ENCODE measurements around the gene METTL3.
A peak's percentile ranks its signal among the peaks of the same experiment; 100 is the strongest.

METTL3 gene

DNA sequence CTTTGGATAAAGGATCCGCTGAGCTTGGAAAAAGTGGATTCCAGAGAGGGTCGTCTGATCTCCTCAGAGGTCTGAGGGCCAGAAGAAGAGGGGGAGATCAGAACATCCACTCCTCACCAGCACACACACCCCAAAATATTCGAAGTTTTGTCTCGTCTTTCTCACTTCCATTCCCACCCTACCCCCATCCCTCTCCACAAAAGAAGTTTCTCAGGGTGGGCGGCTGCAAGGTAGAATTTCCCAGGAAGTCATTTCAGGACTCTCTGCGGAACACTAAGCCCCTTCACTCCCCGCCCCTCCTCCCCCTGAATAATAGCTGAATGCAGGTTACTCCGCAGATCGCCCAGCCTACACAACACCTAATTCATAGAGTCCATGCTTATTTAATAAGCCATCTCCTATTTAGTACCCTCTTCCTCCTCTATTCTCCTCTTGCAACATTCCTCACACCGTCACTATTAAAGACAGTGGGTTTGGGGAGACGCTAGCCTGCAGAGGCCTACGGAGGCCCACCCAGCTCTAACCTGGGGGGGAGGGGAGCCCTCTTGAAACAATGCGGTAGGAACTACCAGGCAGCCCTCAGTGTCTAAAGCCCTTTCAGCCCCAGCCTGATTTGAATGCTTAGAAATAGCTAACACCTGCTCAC is 15.7 kb upstream of the METTL3 start:
- no peak for DNase-seq (ENCODE audit: low spot score)

DNA sequence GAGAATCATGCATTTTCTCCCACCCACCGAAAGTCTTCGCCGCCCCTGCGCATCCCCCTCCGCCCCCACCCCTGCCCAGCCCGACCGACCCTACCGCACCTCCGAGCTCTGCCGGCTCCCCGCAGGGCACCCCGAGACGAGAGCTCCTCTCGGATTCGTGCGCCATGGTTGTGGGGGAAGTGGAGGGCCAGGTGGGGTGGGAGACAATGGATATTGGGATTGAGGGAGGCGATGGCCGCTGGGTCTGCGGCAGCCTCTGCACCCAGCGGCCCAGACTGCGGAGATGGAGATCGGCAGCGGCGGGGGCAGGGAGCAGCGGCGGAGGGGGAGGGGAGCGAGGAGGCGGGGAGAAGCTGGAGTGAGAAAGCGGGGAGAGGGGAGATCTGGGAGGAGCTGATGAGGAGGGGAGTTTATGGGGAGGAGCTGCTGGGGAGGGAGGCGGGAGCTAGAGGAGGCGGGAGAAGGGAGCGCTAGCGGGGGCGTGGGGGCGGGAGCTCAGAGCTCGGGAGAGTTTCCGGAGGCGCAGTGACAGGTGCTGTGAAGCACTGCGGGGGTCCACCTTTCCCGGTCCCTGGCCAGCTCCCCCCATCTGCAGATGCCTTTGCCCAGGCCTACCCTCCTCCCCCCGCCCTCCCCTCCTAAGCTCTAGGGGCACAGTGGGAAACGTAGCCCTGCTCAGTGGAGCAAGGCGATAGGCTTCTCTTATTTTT is 15.0 kb upstream of the METTL3 start, which contains the start of gene SALL2:
TSS of gene SALL2 (minus strand) at position 385 of the 710 bp plus-strand sequence. CDS start at position 166, 219 bp downstream.
- no peak for DNase-seq (ENCODE audit: low spot score)

DNA sequence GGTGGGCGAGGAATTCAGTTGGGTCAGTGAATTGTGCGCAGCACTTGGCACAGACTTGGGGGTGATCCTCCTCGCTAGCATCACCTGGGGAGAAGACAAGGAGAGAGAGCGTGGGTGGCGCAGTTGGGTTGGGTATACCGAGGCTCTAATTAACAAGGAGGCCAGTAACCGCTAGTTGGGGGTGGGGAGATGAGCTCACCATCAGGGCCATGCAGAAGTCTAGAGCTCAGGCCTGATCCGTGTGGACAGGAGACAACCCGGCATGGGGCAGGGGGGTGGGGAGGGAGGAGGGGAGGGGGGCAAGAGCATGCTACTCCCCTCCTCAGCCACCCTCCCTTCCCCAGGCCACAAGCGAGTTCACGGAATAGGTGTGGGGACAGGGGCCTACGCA is 14.4 kb upstream of the METTL3 start:
- DNase-seq (ENCODE audit: low spot score), result no peak

DNA sequence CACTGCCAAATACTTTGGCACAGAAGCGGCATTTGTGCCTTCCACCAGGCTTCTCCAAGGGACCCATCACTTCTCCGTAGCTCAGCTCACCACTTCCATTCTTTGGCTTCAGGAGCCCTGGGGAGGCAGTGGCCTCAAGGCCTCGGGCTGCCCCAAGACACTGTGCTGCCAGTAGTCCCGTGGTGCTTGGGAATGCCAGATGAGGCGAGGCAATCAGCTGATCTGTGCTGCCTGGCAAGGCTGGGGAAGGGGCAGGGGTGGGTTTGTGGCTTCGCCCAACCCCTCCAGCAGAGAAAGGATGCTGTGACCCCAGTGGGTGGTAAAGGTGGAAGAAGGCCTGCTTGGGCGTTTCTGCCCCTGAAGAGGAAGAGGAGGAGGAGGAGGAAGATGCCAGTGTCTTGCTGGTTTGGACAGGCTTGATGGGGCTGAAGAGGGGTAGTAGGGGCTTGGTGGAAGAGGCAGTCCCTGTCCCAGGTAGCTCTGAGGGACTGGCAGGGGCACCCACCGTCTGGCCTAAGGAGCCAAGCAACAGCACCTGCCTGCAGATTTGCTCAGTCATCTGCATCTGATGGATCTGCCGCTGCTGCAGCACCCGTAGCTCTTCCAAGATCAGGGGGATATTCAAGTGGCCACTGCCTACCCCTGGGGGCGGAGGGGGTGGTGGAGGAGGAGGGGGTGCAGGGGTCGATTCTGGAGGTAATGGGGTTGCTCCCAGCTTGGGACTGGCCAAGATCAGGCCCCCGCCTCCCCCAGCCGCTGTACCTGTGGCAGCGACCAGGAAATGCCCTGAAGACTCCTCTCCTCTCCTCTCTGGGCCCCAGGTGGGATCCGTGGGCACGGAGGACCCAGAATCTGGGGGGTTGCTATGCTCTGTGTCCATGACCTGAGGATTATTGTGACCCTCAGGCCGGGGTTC is 13.7 kb upstream of the METTL3 start:
- no peak for DNase-seq (ENCODE audit: low spot score)

DNA sequence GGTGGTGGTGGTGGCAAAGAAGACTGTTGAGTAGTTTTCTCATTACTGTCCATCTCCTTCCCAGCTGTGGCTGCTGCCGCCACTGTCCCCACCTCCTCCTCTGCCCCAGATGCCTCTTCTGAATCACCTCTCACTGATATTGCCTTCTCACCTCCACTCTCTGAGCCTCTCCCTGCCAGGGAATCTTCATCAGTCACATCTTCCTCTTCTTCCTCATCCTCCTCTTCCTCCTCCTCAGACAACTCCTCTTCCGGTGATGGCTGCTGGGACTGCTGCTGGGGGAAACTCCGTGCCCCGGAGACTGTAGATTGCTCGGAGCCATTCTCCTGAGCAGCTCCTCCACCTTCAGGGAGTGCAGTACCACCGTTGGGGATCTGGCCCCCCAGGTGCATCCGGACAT is 12.1 kb upstream of the METTL3 start:
- no peak for DNase-seq (ENCODE audit: low spot score)

DNA sequence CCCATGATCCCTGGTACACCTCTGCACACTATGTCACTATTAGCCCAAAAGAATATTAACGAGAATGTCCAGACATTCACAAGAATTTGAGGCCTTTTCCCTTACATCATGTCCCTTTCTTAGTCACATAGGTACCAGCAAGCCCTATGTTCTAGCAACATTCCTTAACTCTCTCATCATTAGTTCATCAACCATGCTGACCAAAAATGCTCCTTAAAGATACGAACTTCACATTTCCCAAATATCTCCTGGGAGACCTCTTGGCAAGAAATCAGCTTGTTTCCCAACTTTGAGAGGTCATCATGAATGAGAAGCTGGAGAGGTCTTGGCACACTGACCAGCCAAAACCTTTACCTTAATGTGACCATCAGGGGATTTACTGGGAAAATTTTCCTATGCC is 10.4 kb upstream of the METTL3 start:
- DNase-seq (ENCODE audit: low spot score), result no peak

DNA sequence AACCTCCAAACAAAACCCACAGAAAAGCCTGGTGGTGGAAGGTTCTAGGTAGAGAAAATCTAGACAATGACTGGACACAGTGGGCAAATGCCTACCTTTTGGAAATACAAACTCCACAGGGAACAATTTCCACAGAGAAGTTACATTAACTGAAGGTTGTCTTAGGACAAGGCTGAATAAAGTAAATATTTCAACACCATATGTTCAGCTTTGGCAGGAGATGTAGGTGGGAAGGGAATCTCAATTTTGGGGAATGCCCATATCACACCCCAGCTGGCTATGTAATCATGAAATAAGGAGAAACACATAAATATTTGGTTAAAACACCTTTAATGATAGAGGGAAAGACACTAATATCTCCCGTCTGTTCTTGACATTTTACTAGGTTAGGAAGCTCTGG is 9.6 kb upstream of the METTL3 start:
- no peak for DNase-seq (ENCODE audit: low spot score)

DNA sequence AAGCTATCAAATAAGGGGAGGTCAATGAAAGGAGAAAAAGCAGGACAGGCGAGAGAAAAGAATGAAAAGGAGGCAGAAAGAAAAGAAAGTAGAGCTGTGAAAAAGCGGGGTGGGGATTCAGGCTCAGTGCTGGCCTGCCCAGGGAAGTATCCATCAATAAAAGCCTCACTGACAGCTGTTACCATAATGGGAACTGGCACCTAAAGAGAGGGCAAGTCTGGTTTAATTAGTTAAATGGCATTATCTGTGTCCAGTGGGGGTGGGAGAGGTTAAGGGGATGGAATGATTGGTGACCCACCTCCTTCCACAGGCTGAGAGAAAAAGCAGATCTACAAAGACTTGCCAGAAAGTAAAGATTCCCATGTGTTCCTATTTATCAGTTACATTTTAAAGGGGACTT is 7.6 kb upstream of the METTL3 start:
- no peak for DNase-seq (ENCODE audit: low spot score)

DNA sequence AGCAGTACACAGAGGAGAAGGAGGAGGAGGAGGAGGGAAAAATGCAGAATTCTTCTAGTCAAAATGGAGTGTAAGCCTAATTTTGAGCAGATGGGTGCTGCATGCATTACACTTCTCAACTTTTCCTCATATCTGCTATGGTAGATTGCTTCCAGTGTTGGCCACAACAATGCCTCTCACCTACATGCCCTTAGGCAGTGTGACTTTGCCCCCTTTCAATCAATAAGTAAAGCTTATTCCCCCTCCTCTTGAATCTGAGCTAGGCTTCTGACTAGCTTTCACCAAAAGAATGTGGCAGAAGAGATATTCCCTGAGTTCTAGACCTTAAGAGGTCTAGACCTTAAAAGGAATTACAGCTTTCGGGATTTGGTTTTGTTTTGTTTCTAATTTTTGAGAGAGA is 3.2 kb upstream of the METTL3 start:
- no peak for DNase-seq (ENCODE audit: low spot score)

DNA sequence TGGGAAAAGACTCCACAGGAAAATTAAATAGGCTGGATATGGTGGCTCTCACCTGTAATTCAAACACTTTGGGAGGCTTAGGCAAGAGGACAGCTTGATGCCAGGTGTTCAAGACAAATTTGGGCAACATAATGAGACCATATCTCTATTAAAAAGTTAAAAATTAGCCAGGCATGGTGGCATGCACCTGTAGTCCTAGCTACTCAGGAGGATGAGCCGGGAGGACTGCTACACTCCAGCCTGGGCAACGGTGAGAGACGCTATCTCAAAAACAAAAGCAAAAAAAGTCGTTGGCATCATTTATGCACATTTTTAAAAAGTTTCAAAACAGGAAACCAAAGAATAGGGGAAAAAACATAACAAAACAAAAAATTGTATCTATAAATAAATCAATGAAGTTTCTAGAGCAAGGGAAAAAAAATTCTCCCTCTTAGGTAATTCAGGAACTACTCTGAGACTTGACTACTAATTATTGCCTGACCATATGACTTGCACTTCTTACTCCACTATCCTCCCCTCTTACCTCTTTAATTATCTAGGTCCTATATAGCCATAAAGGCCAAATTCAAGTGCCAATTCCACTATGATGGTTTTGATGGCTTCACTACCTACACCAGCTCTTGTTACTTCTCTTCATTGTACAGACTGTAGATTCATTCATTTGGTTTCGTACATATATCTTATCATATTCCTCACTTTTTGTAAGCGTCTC is 1.6 kb downstream of the METTL3 start:
- no peak for DNase-seq (ENCODE audit: low spot score)

DNA sequence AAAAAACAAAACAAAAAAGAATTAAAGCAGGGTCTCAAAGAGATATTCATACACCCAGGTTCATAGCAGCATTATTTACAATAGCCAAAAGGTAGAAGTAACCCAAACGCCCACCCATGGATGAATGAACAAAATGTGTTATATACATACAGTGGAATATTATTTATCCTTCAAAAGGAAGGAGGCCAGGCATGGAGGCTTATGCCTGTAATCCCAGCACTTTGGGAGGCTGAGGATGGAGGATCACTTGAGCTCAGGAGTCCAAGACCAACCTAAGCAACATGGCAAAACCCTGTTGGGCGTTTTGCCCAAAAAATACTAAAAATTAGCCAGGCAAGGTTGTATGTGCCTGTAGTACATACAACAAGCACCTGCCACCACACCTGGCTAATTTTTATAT is 4.6 kb downstream of the METTL3 start:
- no peak for DNase-seq (ENCODE audit: low spot score)

DNA sequence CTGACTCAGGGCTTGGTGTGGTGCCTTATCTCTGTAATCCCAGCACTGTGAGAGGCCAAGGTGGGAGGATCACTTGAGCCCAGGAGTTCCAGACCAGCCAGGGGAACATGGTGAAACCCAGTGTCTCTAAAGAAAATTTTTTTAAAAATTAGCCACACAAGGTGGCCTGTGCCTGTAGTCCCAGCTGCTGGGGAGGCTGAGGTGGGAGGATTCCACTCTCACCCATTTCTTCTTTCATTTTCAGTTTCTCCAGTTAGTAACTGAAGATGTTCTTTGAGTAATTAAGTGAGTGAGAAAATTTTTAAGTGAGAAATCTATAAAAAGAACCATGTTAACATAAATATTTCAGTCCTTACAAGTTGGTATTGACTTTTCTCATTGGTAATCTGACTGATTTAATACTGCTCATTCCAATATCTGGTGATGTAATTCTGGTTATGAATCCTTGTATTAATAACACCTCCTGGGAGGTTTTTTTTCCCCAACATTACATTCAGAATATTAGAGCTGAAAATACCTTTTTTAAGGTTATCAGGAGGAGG is 6.1 kb downstream of the METTL3 start:
- DNase-seq (ENCODE audit: low spot score), result no peak

DNA sequence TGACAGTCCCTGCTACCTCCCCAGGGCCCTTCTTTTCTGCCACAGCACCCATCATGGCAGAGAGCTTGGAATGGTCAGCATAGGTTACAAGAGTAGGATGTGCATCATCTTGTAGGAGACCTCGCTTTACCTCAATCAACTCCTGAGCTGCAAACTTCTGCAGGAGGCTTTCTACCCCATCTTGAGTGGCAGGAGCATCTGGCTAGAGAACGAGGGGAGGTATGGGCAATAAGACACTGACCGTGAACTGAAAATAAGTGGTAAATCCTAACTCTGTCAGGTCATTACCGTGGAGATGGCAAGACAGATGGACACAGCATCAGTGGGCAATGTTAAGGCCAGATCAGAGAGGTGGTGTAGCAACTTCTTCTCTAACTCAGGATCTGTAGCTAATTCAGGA is 7.8 kb downstream of the METTL3 start:
- no peak for DNase-seq (ENCODE audit: low spot score)

DNA sequence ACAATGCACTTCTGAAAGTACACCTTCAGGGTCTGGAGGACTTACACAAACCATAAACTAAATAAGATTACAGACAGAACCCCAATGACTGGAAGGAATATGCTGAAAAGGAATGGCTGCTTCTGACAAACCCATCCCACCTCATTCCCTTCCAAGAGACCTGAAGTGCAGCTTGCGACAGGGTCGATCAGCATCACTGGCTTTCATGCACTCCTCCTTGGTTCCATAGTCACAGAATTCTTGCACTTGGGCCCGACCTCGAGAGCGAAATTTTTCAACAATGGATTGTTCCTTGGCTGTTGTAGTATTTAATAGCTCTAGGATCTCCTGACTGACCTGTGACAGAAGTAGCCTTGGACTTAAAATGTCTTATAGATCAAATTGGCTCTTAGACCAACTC is 9.6 kb downstream of the METTL3 start:
- no peak for DNase-seq (ENCODE audit: low spot score)

DNA sequence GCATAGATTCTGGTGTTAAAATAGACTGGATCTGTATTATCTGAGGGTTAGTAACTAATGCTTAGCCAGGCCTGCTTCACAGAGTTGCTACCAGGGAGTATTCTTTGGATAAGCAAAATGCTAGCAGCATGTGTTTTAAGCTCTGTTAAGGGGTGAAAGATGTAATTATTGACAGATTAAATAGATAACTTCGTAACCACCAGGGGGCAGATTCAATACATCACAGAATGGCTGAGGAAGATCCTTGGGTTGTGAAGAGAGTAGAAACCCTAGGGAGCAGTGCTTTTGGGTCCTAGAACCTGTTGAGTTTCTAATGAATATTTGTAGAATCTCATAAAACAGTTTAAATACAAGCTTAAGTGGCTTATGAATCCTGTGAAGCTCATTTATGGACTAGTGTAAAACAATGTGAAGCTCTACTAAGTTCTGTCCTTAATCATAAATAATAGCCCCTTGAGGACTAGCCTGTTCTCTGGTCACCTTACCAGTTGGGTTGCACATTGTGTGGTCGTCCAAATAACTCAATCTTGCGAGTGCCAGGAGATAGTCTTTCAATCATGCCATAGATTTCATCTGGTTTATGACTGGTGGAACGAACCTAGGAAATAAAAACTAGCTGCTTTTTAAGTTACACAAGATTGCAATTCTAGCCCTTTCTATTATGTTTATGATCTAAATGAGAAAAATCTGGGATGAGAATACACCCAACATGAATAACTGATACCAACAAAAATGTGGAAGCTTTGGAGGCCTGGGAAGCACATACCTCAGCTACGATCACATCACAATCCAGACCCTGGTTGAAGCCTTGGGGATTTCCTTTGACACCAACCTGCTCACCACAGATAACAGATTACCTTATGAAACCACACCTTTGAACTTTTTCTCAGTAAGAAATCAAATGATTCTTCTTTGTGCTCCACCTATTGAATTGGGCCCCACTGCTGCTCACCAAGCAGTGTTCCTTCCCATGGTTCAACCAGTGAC is 12.3 kb downstream of the METTL3 start:
- DNase-seq (ENCODE audit: low spot score), result peak; percentile 65

DNA sequence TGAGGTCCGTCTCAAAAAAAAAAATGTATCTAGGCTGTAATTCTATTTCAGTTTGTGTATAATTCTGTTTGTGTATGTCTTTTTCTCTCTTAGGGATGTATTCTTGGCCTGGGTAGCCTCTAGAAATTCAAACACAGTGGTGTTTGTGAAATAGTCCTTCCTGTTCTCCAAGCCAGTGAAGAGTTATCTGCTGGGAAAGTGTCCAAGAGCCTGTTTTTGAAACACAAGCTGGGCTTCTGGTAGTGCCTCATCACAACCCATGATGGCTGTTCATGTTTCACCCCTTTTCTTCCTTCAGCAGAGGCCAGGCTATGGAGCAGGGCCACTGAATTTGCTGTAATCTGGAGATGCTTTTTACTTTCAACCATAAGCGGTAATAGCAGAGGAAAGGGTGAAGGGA is 14.7 kb downstream of the METTL3 start:
- no peak for DNase-seq (ENCODE audit: low spot score)

DNA sequence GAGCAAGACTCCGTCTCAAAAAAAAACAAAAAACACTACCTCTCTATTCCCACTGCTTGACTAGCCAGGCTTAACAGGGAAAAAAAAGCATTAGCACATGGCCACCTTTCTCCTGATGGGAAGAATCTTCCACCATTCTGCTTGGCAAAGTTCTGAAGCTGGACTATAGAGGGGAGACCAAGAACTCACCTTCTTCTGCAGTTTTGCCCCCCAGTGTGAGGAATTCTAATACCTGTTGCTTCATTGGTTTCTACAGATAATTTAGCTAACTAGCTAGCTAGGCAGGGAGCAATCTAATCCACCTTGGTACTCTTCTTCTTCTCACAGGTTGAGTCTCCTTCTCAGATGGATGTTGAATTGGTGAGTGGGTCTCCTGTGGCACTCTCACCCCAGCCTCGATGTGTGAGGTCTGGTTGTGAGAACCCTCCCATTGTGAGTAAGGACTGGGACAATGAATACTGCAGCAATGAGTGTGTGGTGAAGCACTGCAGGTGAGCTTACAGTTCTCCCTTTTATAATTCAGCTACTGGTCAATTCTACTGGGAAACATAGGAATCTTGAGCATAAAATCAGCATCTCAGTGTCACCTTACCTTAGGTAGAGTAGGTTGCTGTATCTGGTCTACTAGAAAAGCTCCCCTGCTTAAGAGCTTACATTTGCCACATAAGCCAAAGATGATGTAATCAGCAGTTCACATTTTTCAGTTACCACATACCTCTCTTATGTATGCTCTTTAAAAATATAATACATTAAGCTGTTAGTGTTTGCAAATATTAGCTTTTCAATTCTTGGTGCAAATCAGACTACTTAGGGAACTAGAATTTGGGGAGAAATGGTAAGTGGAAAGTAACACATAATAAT is 16.0 kb downstream of the METTL3 start:
- DNase-seq (ENCODE audit: low spot score), result no peak

DNA sequence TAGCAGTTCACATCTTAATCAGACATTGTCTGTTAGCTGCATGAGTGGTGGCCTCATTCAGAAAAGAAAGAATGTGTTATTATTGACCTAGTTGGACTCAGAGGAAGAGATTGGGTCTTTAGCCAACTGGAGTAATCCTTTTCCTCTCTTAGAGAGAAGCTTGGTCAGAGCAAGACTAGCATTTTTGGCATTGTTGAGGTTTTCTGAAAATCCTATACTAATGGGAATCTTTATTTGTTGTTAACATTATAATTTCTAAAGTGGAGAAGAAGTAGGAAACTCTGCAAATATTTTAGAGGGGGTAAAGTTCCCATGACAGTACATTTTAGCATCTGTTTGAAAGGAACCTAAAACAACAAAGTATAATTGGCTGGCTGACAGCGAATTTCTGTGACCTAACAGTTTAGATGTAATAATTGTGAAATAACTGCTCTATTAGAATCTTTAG is 24.5 kb downstream of the METTL3 start:
- no peak for DNase-seq (ENCODE audit: low spot score)

DNA sequence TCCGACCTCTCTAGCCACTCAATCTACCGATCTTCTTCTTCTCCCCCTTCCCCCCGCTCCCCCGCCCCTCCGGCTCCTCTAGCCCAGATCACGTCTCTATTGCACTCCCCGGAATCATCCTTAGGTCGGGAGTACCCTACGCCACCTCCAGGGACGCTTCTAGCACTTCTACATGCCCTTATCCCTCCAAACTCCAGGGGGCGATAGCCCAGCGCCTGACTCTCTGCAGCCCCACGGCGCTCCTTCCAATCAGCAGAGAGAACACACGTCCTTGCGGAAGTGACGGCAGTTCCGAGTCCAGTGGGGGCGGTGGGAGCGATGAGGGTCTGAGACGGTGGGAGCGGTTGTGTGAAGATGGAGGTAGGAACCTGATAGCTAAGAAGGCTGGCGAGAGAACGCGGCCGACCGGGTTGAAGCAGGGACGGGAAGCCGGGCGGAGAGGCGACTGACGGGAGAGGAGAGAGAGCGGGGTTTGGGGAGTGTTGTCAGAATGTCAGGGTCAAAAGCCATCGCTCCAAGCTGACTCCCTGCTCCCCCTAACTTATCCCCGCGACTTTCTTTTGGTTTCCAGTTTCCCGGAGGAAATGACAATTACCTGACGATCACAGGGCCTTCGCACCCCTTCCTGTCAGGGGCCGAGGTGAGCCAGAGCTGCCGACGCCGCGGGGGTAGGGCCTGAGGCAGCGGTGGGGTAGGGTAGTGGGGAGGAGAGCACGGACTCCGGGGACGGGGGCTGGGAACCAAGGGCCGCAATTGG is 34.0 kb downstream of the METTL3 start, which contains the start of the genes RAB2B and TOX4:
TSS of gene RAB2B (minus strand) at position 35 of the 757 bp plus-strand sequence. CDS start 87 bp downstream, outside the sequence.
TSS of gene TOX4 (plus strand) at position 271 of the 757 bp plus-strand sequence. CDS start at position 355, 84 bp downstream.
- DNase-seq (ENCODE audit: low spot score), result peak; percentile 97

All from hematopoietic multipotent progenitor cell treated with erythropoietin and hydrocortisone succinate and interleukin-3 and kit ligand, for 15 days (in vitro differentiated cells).